K562 (cell line): Measurements from ENCODE around the gene MAGIX. TPM values are rescaled to one million over a fixed set of nuclear protein-coding genes. Genes with fewer than 3 reads are reported as not detected.

Source experiments
- ATF7 ChIP-seq: fragments of 450-650 bp; IDR thresholded peaks from 2 replicates; pipeline ENCODE4 v1.7.1; 2014; ENCODE audit warnings: mild to moderate bottlenecking, moderate library complexity
- BHLHE40 ChIP-seq: IDR thresholded peaks from 2 replicates; pipeline ENCODE4 v1.6.1; 2011; ENCODE audit warnings: low read length, improper control_type of control experiment
- CAMTA2 ChIP-seq: fragments of 250-450 bp; sonication (Bioruptor Pico); conservative IDR thresholded peaks from 2 replicates; pipeline ENCODE4 v1.5.1; 2022
- CREBBP ChIP-seq: IDR thresholded peaks from one replicate; pipeline ENCODE4 v1.6.1; 2012; ENCODE audit warnings: low read depth, mild to moderate bottlenecking, control low read depth, inconsistent platforms, low read length
- CXXC5 ChIP-seq: fragments of 250-450 bp; sonication (Bioruptor Pico); IDR thresholded peaks from 2 replicates; pipeline ENCODE4 v1.8.0; 2022; ENCODE audit warnings: inconsistent platforms, mild to moderate bottlenecking, moderate library complexity
- FOXK2 ChIP-seq, 2 experiments: fragments of 450-650 bp; IDR thresholded peaks in 1 of 2; conservative IDR thresholded peaks in 1 of 2; 2 replicates each; pipeline ENCODE4 v1.6.1; 2016; ENCODE audit warnings: low read depth in 2 of 2, mild to moderate bottlenecking in 1 of 2
- HDAC8 ChIP-seq: fragments of 450-650 bp; IDR thresholded peaks from 2 replicates; pipeline ENCODE4 v1.6.1; 2016; ENCODE audit warnings: mild to moderate bottlenecking, missing genetic modification characterization, moderate library complexity, missing compliant biosample characterization
- POLR2AphosphoS5 ChIP-seq: IDR thresholded peaks from 2 replicates; pipeline ENCODE4 v1.6.1; 2011; ENCODE audit warnings: mild to moderate bottlenecking, low read depth, low read length, moderate library complexity; ENCODE audit not compliant: control insufficient read depth, insufficient read depth
- POLR2B ChIP-seq: fragments of 450-650 bp; IDR thresholded peaks from 2 replicates; pipeline ENCODE4 v1.6.1; 2018; ENCODE audit warnings: low read depth; ENCODE audit not compliant: partially characterized antibody
- STAG1 ChIP-seq: sonication (generic); formaldehyde crosslinking; IDR thresholded peaks from 2 replicates; pipeline ENCODE4 v1.5.0; 2020; ENCODE audit warnings: missing genetic modification reagents, borderline replicate concordance
- TCF3 ChIP-seq: sonication (generic); formaldehyde crosslinking; IDR thresholded peaks from 2 replicates; pipeline ENCODE4 v1.4.0; 2020; ENCODE audit warnings: mild to moderate bottlenecking, missing genetic modification reagents
- ZNF408 ChIP-seq: fragments of 250-450 bp; sonication (Bioruptor Pico); IDR thresholded peaks from 2 replicates; pipeline ENCODE4 v1.4.0; 2020; ENCODE audit warnings: low read depth, mild to moderate bottlenecking, moderate library complexity
- ZNF584 ChIP-seq: fragments of 200-800 bp; sonication (Bioruptor generic); IDR thresholded peaks from 2 replicates; pipeline ENCODE4 v1.6.1; 2016; ENCODE audit warnings: low read depth, mild to moderate bottlenecking, missing genetic modification characterization, missing compliant biosample characterization
- ZNF830 ChIP-seq: fragments of 250-450 bp; sonication (Bioruptor Pico); IDR thresholded peaks from 2 replicates; pipeline ENCODE4 v1.5.0; 2021; ENCODE audit warnings: mild to moderate bottlenecking
- polyA plus RNA-seq, 8 experiments: library from polyadenylated mRNA; depleted of rRNA in 4 of 8; stranded (reverse) in 5 of 8; unstranded in 3 of 8; fragments of >200 nt; fragmentation: Nextera tagmentation in 2 of 8; fragmentation: Illumina TruSeq in 1 of 8; extraction: Ambion mirVana in 2 of 8; extraction: Trizol in 1 of 8; gene quantifications; 2 replicates each; pipeline versions ENCODE4 v1.2.1 to v1.2.3, GENCODE V29; 2011 to 2014; ENCODE audit warnings: inconsistent platforms in 1 of 8, missing spikeins in 1 of 8
- total RNA-seq, 7 experiments: library from RNA; depleted of rRNA in 6 of 7; stranded (reverse); fragments of >200 nt in 6 of 7; fragmentation: Illumina TruSeq in 2 of 7; extraction: Trizol in 2 of 7; gene quantifications; 2 replicates each; pipeline versions ENCODE4 v1.2.1 to v1.2.3, GENCODE V29; 2011 to 2021; ENCODE audit warnings: low replicate concordance in 1 of 7
- TF ChIP-seq, protein P1 (sequence below): sonication (generic); formaldehyde crosslinking; IDR thresholded peaks from 2 replicates; pipeline ENCODE4 v1.8.0; 2022; ENCODE audit warnings: mild to moderate bottlenecking, missing genetic modification reagents, borderline replicate concordance
- TF ChIP-seq, protein P2 (sequence below), 3 experiments: IDR thresholded peaks in 2 of 3; conservative IDR thresholded peaks in 1 of 3; 2 replicates each; pipeline ENCODE4 v1.5.1; 2011 to 2012; ENCODE audit warnings: low read length in 3 of 3, mild to moderate bottlenecking in 3 of 3, control low read depth in 2 of 3, improper control_type of control experiment in 1 of 3, inconsistent platforms in 1 of 3, low read depth in 1 of 3, mixed read lengths in 1 of 3, moderate library complexity in 1 of 3; ENCODE audit not compliant: insufficient read depth in 2 of 3
- TF ChIP-seq, protein P3 (sequence below): sonication (generic); formaldehyde crosslinking; IDR thresholded peaks from 2 replicates; pipeline ENCODE4 v1.5.0; 2020; ENCODE audit warnings: missing genetic modification reagents
- TF ChIP-seq, protein P4 (sequence below), 2 experiments: fragments of 450-650 bp in 1 of 2; IDR thresholded peaks; 2 replicates each; pipeline ENCODE4 v1.6.1; 2011 to 2017; ENCODE audit warnings: low read depth in 2 of 2, antibody characterized with exemption in 1 of 2, borderline replicate concordance in 1 of 2, low read length in 1 of 2, mild to moderate bottlenecking in 1 of 2, mixed read lengths in 1 of 2; ENCODE audit not compliant: control insufficient read depth in 1 of 2

Gene MAGIX
- total and polyA plus RNA-seq, 9 of the 15 experiments (the other 6 are each of a cell fraction or from before 2014, with no cell fraction given): 0.08 to 3.5 (median 0.47) TPM

DNA sequence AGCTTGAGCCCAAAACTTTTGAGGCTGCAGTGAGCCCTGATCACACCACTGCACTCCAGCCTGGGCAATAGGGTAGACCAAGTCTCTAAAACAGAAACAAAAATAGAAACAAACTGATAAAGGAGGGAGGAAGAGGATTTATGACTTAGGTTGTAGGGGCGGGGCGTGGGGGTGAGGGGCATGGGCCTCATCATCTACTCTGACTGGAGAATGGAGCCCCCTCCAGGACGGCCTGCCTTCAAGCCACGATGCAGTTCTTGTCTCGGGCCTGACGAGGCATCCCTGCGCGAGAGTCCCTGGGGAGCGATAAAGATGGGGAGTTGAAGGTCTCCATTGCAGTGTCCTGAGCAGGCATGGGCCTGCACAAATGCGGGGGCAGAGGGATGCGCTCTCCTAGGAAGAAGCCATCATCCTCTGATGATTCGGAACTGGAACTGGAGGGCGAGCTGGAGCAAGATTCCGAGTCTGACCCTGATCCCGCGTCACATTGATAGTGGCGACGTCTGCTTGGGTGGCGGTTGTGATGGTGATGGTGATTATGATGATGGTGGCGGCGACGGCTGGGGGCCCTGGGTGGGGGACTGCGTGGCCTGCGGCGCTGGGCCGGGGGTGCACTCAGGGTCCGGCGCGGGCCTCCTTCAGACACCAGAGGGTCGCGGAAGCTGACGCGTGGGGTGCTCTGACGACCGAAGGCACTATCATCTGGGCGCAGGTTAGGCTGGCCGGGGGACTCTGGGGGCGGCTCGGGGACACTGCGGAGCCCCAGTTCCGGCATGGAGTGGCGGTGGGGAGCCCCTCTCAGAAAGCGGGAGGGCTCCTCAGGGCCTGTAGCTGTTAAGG is 13.1 kb downstream of the MAGIX start (continued):
- TF ChIP-seq FOXK2 (conservative IDR thresholded peaks at IDR 0.05 in 1 of 2, IDR thresholded peaks at IDR 0.05 in 1 of 2; ENCODE audit: low read depth in 2 of 2): no peak
- TF ChIP-seq CXXC5: no peak
- no peak for TF ChIP-seq BHLHE40
- no peak for TF ChIP-seq CREBBP
- TF ChIP-seq ZNF408 (CRISPR knock-in tag): no peak
- TF ChIP-seq CAMTA2 (CRISPR knock-in tag): no peak
- peak; percentile 14 for TF ChIP-seq POLR2B
- TF ChIP-seq, protein P1, sequence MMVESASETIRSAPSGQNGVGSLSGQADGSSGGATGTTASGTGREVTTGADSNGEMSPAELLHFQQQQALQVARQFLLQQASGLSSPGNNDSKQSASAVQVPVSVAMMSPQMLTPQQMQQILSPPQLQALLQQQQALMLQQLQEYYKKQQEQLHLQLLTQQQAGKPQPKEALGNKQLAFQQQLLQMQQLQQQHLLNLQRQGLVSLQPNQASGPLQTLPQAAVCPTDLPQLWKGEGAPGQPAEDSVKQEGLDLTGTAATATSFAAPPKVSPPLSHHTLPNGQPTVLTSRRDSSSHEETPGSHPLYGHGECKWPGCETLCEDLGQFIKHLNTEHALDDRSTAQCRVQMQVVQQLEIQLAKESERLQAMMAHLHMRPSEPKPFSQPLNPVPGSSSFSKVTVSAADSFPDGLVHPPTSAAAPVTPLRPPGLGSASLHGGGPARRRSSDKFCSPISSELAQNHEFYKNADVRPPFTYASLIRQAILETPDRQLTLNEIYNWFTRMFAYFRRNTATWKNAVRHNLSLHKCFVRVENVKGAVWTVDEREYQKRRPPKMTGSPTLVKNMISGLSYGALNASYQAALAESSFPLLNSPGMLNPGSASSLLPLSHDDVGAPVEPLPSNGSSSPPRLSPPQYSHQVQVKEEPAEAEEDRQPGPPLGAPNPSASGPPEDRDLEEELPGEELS: no peak
- TF ChIP-seq, protein P2, sequence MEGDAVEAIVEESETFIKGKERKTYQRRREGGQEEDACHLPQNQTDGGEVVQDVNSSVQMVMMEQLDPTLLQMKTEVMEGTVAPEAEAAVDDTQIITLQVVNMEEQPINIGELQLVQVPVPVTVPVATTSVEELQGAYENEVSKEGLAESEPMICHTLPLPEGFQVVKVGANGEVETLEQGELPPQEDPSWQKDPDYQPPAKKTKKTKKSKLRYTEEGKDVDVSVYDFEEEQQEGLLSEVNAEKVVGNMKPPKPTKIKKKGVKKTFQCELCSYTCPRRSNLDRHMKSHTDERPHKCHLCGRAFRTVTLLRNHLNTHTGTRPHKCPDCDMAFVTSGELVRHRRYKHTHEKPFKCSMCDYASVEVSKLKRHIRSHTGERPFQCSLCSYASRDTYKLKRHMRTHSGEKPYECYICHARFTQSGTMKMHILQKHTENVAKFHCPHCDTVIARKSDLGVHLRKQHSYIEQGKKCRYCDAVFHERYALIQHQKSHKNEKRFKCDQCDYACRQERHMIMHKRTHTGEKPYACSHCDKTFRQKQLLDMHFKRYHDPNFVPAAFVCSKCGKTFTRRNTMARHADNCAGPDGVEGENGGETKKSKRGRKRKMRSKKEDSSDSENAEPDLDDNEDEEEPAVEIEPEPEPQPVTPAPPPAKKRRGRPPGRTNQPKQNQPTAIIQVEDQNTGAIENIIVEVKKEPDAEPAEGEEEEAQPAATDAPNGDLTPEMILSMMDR (IDR thresholded peaks at IDR 0.05 in 2 of 3, conservative IDR thresholded peaks at IDR 0.05 in 1 of 3; ENCODE audit: insufficient read depth in 2 of 3, low read depth in 1 of 3, low read length in 3 of 3): peak; percentile 11 to 75 (median 47); a peak in 4 of 6 replicates
- no peak for TF ChIP-seq ZNF584 (CRISPR knock-in tag)
- peak; percentile 35; the same call in 1 of the 2 replicates for TF ChIP-seq POLR2AphosphoS5
- no peak for TF ChIP-seq TCF3 (CRISPR knock-in tag)
- TF ChIP-seq STAG1: no peak
- TF ChIP-seq, protein P3, sequence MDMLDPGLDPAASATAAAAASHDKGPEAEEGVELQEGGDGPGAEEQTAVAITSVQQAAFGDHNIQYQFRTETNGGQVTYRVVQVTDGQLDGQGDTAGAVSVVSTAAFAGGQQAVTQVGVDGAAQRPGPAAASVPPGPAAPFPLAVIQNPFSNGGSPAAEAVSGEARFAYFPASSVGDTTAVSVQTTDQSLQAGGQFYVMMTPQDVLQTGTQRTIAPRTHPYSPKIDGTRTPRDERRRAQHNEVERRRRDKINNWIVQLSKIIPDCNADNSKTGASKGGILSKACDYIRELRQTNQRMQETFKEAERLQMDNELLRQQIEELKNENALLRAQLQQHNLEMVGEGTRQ (CRISPR knock-in tag): no peak
- no peak for TF ChIP-seq ZNF830 (CRISPR knock-in tag)
- TF ChIP-seq, protein P4, sequence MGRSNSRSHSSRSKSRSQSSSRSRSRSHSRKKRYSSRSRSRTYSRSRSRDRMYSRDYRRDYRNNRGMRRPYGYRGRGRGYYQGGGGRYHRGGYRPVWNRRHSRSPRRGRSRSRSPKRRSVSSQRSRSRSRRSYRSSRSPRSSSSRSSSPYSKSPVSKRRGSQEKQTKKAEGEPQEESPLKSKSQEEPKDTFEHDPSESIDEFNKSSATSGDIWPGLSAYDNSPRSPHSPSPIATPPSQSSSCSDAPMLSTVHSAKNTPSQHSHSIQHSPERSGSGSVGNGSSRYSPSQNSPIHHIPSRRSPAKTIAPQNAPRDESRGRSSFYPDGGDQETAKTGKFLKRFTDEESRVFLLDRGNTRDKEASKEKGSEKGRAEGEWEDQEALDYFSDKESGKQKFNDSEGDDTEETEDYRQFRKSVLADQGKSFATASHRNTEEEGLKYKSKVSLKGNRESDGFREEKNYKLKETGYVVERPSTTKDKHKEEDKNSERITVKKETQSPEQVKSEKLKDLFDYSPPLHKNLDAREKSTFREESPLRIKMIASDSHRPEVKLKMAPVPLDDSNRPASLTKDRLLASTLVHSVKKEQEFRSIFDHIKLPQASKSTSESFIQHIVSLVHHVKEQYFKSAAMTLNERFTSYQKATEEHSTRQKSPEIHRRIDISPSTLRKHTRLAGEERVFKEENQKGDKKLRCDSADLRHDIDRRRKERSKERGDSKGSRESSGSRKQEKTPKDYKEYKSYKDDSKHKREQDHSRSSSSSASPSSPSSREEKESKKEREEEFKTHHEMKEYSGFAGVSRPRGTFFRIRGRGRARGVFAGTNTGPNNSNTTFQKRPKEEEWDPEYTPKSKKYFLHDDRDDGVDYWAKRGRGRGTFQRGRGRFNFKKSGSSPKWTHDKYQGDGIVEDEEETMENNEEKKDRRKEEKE (IDR thresholded peaks at IDR 0.05; ENCODE audit: borderline replicate concordance in 1 of 2, control insufficient read depth in 1 of 2, low read depth in 2 of 2, low read length in 1 of 2): no peak
- no peak for TF ChIP-seq HDAC8
- no peak for TF ChIP-seq ATF7
